Measurements from ENCODE around the gene REM2. TPM values are rescaled to one million over a fixed set of nuclear protein-coding genes. Genes with fewer than 3 reads are reported as not detected.

The REM2 gene
- total RNA-seq: 0.42 and 0.78 TPM in 2 replicates
- 0.33 TPM for polyA plus RNA-seq (2012)

GRCh38 chr14:22883173-22883976 lies at the start of gene REM2:
Gene REM2, plus strand, starts transcription at chr14:22883222. Its CDS starts 66 bp downstream, at chr14:22883288.
- DNase-seq (ENCODE audit: low read depth): no peak

GRCh38 chr14:22835505-22835904 lies 47.5 kb upstream of the REM2 start:
- no peak for DNase-seq (ENCODE audit: low read depth)

- DNase-seq (ENCODE audit: low read depth): peak; percentile 93
Observed at GRCh38 chr14:22836301-22837113, 46.5 kb upstream of the REM2 start, which contains the start of gene MMP14. Gene MMP14, plus strand, starts transcription at chr14:22836585. Its CDS starts 233 bp downstream, at chr14:22836818.

GRCh38 chr14:22837114-22837749 lies 45.8 kb upstream of the REM2 start:
- DNase-seq (ENCODE audit: low read depth): peak; percentile 71

- DNase-seq (ENCODE audit: low read depth): peak; percentile 71
Observed at GRCh38 chr14:22837750-22838538, 45.1 kb upstream of the REM2 start.

- DNase-seq (ENCODE audit: low read depth): peak; percentile 83
Observed at GRCh38 chr14:22838631-22839041, 44.4 kb upstream of the REM2 start.

- peak; percentile 36 for DNase-seq (ENCODE audit: low read depth)
Observed at GRCh38 chr14:22839159-22839779, 43.8 kb upstream of the REM2 start.

GRCh38 chr14:22841311-22841710 lies 41.7 kb upstream of the REM2 start:
- no peak for DNase-seq (ENCODE audit: low read depth)

GRCh38 chr14:22841769-22842168 lies 41.3 kb upstream of the REM2 start:
- no peak for DNase-seq (ENCODE audit: low read depth)

GRCh38 chr14:22842211-22843122 lies 40.6 kb upstream of the REM2 start:
- no peak for DNase-seq (ENCODE audit: low read depth)

GRCh38 chr14:22843123-22843925 lies 39.7 kb upstream of the REM2 start:
- no peak for DNase-seq (ENCODE audit: low read depth)

GRCh38 chr14:22844221-22845102 lies 38.6 kb upstream of the REM2 start:
- DNase-seq (ENCODE audit: low read depth): no peak

GRCh38 chr14:22845103-22845394 lies 38.0 kb upstream of the REM2 start:
- no peak for DNase-seq (ENCODE audit: low read depth)

GRCh38 chr14:22845821-22846625 lies 37.0 kb upstream of the REM2 start:
- no peak for DNase-seq (ENCODE audit: low read depth)

GRCh38 chr14:22846811-22847307 lies 36.2 kb upstream of the REM2 start:
- peak; percentile 77 for DNase-seq (ENCODE audit: low read depth)

GRCh38 chr14:22847661-22848341 lies 35.2 kb upstream of the REM2 start:
- peak; percentile 86 for DNase-seq (ENCODE audit: low read depth)
